ENCODE results near the gene DEAF1.

Gene DEAF1

DNA sequence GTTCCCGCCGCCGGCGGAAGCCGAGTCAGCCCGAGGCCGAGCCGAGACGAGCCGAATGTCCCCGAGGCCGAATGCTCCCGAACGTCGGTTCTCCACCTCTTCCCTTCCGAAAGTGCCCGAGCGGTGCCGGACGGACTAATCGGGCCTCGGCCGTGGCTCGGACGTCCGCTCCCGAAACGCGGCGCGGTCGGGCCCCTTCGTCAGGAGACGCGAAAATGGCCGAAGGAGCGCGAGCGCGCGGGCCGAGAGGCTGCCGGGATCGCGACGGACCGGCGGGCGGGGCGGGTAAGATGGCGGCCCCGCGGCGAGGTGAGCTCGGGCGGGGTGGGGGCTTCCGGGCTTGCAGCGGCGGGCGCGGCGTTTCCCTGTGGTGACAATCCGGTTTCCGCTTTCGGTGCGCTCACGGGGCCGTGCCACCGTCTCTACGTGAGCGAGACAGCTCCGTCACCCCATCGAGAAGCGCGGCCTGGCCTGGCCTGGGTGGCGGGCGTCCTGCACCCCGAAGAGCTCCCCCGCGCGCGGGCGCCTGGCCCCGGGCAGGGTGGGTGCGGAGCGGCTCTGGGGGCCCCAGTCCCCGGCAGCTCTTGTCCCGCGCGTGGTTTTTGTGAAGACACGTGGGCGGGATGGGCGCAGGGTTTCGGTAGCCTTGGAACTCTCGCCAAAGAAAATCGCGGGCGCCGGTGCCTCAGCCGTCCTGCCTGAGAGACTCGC lies 671 bp upstream of the DEAF1 start, which contains the start of gene TMEM80:
Gene TMEM80, plus strand, starts transcription at position 279 of the 711 bp plus-strand sequence. Its CDS starts 12 bp downstream, at position 291.
- in situ Hi-C loops (cut with MboI; ENCODE audit: low sequenced_read_pairs, unreplicated experiment): no loop called here
- peak; percentile 94 for DNase-seq (ENCODE audit: low spot score)
- TF ChIP-seq, protein P1, sequence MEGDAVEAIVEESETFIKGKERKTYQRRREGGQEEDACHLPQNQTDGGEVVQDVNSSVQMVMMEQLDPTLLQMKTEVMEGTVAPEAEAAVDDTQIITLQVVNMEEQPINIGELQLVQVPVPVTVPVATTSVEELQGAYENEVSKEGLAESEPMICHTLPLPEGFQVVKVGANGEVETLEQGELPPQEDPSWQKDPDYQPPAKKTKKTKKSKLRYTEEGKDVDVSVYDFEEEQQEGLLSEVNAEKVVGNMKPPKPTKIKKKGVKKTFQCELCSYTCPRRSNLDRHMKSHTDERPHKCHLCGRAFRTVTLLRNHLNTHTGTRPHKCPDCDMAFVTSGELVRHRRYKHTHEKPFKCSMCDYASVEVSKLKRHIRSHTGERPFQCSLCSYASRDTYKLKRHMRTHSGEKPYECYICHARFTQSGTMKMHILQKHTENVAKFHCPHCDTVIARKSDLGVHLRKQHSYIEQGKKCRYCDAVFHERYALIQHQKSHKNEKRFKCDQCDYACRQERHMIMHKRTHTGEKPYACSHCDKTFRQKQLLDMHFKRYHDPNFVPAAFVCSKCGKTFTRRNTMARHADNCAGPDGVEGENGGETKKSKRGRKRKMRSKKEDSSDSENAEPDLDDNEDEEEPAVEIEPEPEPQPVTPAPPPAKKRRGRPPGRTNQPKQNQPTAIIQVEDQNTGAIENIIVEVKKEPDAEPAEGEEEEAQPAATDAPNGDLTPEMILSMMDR (IDR thresholded peaks at IDR 0.05; ENCODE audit: borderline replicate concordance, control extremely low read depth, extremely low read depth, insufficient read depth, missing control alignments): no peak

DNA sequence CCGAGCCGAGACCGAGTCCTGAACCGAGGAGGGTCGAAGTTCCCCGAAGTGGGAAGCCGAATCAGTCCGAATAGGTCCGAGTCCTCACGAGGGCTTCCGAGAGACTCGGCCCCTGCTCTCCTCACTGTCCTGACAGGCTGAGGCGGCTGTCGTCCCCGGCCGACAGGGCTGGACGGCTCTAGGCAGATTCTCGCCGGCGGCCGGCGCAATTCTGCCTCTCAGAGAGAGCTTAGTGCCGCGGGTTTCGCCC lies 191 bp upstream of the DEAF1 start:
- no peak for DNase-seq (ENCODE audit: low spot score)
- in situ Hi-C loops (cut with MboI; ENCODE audit: low sequenced_read_pairs, unreplicated experiment): no loop called here
- TF ChIP-seq, protein P1 (IDR thresholded peaks at IDR 0.05; ENCODE audit: borderline replicate concordance, control extremely low read depth, extremely low read depth, insufficient read depth, missing control alignments): no peak

DNA sequence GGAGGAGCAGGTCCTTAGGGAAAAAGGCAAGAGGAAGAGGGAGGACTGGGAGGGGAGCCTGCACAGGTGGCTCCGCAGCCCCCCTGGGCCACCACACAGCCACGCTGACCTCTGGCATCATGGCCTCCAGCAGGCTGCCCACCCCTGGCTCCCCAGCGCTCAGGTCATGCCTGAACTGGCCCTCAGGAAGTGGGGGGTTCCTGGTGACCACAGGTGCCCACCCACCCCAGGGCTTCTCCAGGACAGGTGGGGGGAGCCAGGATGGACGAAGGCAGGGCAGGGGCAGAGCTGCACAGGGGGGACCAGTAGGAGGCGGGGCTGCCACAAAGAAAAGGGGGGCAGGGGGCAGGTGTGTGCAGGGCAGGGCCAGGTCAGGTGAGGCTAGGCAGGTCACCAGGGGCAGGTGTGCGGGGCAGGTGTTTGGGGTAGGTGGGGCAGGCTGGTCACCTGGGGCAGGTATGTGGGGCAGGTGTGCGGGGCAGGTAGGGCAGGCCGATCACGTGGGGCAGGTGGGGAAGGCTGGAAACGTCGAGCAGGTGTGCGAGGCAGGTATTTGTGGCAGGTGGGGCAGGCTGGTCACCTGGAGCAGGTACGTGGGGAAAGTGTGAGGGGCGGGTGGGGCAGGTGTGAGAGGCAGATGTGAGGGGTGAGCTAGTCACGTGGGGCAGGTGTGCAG lies 997 bp downstream of the DEAF1 start:
- in situ Hi-C loops (cut with MboI; ENCODE audit: low sequenced_read_pairs, unreplicated experiment): no loop called here
- TF ChIP-seq, protein P1 (IDR thresholded peaks at IDR 0.05; ENCODE audit: borderline replicate concordance, control extremely low read depth, extremely low read depth, insufficient read depth, missing control alignments): no peak
- DNase-seq (ENCODE audit: low spot score): no peak

DNA sequence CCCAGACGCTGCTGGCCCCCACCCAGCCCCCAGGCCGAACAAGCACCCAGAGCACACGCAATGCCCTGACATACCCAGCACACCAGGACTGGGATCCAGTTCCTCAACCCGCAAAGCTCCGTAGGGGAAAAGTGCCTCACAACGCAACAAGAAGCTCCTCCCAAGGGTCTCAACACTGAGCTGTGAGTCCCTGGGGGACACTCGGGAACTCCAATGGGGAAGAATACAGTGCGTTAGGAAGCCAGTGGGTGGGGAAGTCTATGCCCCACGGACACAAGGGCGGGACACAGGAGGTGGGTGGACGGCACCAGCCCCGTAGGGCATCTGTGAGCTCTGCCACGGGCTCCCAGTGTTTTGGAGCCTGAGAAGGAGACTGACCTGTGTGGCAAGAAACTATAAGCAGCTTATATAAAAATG lies 1.6 kb downstream of the DEAF1 start:
- in situ Hi-C loops (cut with MboI; ENCODE audit: low sequenced_read_pairs, unreplicated experiment): no loop called here
- DNase-seq (ENCODE audit: low spot score): no peak
- TF ChIP-seq, protein P1 (IDR thresholded peaks at IDR 0.05; ENCODE audit: borderline replicate concordance, control extremely low read depth, extremely low read depth, insufficient read depth, missing control alignments): no peak

DNA sequence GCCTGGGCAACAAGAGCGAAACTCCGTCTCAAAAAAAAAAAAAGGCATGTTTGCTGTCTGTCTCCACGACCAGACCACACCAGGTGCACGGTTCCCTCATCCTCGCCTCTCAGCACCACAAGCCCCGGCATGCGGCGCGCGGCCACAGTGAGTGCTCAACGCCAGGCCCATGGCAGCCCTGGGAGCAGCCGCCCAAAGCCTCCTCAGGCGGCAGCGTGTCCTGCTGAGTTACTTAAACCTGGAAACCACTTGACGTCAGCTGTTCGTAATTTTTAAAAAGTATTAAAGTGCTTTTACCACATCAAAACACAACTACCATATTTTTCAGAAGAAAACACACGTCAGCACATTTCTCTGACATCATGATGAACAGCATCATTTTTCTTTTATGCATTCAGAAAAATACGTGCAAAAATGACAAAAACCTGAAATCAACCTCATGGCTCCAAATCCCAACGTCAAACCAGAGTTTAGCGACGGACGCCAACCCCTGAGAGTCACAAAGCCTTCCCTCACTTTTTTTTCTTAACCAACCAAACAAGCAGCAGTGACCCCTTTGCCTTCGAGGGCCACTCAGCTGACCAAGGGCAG lies 2.1 kb downstream of the DEAF1 start:
- in situ Hi-C loops (cut with MboI; ENCODE audit: low sequenced_read_pairs, unreplicated experiment): no loop called here
- no peak for DNase-seq (ENCODE audit: low spot score)
- TF ChIP-seq, protein P1 (IDR thresholded peaks at IDR 0.05; ENCODE audit: borderline replicate concordance, control extremely low read depth, extremely low read depth, insufficient read depth, missing control alignments): no peak

DNA sequence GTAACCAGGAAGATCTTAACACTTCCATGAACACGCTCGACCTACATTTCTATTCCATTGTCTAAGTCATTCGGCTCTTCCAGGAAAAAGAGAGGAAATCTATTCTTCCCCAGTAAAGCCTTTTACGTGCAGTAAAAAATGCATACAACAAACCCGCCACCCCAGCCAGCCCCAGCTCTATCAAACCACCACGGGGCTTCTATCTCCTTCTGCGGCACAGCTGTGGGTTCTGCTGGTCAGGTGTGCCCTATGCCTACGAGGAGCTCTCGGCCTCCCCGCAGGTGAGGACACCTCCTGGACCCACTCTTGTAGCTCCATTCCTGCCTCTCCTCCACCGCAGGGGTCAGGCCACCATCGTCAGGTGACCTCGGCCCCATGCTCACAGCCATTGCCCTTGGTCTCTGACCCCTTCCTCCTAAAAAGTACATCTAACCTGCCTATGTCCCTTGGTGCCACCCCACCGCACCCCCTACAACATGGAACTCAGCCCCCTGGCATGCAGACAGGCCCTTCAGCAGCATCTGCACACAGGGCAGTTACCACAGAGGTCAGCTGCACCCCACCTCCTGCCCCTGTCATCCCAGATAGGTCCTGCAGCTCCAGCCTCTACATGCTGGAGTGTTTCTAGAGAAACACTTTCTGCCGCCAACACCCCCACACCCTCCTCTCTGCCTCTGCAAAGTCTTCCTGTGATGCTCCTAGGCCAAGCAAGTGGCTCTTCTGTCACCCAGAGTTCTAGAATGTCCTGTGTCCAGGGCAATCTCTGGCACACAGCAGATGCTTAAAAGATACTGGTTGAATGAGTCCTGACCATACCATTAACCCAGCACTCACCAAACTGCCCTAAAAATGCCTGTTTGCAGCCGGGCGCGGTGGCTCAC lies 3.1 kb downstream of the DEAF1 start:
- DNase-seq (ENCODE audit: low spot score): no peak
- TF ChIP-seq, protein P1 (IDR thresholded peaks at IDR 0.05; ENCODE audit: borderline replicate concordance, control extremely low read depth, extremely low read depth, insufficient read depth, missing control alignments): no peak
- in situ Hi-C loops (cut with MboI; ENCODE audit: low sequenced_read_pairs, unreplicated experiment): no loop called here
